NT2/D1 (cell line): ENCODE data around the gene ZBTB16.

Source experiments
- YY1 ChIP-seq: IDR thresholded peaks from 2 replicates; pipeline ENCODE4 v1.6.1; 2011; ENCODE audit not compliant: insufficient read length, insufficient read depth
- ZNF274 ChIP-seq: IDR thresholded peaks from 2 replicates; pipeline ENCODE4 v1.6.1; 2011; ENCODE audit warnings: mild to moderate bottlenecking, low read depth, low read length

DNA sequence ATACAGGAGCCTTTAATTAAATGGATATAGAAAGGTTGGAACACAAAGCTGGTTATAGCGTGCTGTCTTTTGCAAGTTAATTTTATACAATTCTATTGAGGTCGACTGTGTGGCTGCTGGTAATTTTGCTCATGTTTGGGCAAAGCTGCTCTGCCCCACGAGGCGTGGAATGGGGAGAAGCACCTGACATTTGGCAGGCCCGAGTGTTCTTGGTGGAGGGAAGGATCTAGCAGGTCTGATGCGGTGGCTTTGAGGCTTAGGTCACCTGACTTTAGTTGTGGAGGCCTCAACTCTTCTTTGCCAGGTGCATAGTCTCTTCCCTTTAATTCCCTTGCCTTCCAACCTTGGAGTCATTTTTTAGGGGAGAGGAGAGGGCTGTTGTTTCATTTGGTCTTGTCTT, 97.3 kb downstream of the ZBTB16 start:
- TF ChIP-seq ZNF274 (no peak), YY1 (no peak)
